D721Med (cell line): ENCODE measurements around the gene NPTN.

Source experiments
- DNase-seq: peaks from one replicate; pipeline ENCODE4 v3.0.0; 2011; ENCODE audit warnings: low spot score; ENCODE audit not compliant: insufficient read length
- FAIRE-seq: peaks from 2 replicates; lab custom pipeline; 2011; peaks lifted over from hg19 to GRCh38; lab: Jason Lieb, UNC
- TF ChIP-seq, protein P1 (sequence below): IDR thresholded peaks from 2 replicates; pipeline ENCODE4 v1.5.1; 2012; ENCODE audit warnings: mild to moderate bottlenecking, control low read depth; ENCODE audit not compliant: insufficient read depth; ENCODE audit errors: missing control alignments

The NPTN gene

DNA sequence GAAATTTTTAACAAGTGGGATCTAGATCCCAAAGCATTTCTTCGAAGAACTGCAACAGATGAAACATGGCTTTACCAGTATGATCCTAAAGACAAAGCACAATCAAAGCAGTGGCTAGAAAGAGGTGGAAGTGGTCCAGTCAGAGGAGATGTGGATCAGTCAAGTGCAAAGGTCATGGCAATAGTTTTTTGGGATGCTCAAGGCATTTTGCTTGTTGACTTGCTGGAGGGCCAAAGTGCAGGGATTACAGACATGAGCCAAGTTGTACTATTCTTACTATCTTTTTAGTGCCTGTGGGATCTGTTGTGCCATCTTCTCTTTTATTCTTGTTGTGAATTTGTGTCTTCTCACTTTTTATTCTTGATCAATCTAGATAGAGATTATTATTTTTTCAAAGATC, 108.3 kb downstream of the NPTN start:
- TF ChIP-seq, protein P1, sequence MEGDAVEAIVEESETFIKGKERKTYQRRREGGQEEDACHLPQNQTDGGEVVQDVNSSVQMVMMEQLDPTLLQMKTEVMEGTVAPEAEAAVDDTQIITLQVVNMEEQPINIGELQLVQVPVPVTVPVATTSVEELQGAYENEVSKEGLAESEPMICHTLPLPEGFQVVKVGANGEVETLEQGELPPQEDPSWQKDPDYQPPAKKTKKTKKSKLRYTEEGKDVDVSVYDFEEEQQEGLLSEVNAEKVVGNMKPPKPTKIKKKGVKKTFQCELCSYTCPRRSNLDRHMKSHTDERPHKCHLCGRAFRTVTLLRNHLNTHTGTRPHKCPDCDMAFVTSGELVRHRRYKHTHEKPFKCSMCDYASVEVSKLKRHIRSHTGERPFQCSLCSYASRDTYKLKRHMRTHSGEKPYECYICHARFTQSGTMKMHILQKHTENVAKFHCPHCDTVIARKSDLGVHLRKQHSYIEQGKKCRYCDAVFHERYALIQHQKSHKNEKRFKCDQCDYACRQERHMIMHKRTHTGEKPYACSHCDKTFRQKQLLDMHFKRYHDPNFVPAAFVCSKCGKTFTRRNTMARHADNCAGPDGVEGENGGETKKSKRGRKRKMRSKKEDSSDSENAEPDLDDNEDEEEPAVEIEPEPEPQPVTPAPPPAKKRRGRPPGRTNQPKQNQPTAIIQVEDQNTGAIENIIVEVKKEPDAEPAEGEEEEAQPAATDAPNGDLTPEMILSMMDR = no peak
- FAIRE-seq (no peak), DNase-seq (no peak)

DNA sequence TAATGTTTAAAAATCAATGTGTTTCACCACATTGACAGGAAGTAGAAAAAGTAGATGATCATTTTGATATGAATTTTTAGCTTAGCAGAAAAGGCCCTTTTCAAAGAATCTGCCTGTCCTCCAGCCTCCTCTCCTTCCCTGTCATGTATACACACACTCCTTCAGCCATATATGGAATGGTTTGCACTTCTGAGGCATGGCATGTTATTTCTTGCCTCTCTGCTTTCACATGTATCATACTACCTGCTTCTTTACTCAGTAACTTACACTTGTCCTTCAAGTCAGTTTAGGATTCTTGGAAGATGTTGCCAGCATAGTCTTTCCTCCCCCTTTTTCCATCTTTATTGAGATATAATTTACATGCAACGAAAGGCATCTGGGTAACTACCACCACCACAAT, 111.2 kb downstream of the NPTN start:
- DNase-seq (no peak), FAIRE-seq (no peak)
- TF ChIP-seq, protein P1 = no peak

DNA sequence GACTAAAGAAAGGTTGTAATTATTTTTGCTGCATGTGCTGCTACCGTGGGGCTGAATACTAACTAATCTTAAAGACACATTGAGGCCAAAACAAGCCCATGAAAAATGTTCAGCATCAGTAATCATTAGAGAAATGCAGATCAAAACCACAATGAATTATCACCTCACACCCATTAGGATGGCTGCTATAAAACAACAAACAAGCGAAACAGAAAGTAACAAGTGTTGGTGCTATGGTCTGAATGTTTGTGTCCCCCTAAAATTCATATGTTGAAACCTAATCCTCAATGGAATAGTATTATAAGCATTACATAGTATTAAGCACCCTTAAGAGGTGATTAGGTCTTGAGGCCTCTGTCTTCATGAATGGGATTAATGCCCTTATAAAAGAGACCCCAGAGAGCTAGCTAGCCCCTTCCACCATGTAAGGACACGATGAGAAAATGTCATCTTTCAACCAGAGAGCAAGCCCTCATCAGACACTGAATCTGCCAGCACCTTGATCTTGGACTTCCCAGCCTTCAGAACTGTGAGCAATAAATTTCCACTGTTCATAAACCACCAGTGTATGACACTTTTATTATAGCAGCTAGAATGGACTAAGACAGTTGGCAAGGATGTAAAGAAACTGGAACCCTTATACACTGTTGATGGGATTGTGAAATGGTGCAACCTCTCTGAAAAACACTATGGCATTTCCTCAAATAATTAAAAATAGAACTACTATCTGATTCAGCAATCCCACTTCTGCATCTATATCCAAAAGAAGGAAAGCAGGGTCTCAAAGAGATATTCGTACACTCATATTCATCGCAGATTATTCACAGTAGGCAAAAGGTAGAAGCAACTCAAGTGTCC, 114.1 kb downstream of the NPTN start:
- TF ChIP-seq, protein P1 = no peak
- no peak for FAIRE-seq
- DNase-seq = no peak

DNA sequence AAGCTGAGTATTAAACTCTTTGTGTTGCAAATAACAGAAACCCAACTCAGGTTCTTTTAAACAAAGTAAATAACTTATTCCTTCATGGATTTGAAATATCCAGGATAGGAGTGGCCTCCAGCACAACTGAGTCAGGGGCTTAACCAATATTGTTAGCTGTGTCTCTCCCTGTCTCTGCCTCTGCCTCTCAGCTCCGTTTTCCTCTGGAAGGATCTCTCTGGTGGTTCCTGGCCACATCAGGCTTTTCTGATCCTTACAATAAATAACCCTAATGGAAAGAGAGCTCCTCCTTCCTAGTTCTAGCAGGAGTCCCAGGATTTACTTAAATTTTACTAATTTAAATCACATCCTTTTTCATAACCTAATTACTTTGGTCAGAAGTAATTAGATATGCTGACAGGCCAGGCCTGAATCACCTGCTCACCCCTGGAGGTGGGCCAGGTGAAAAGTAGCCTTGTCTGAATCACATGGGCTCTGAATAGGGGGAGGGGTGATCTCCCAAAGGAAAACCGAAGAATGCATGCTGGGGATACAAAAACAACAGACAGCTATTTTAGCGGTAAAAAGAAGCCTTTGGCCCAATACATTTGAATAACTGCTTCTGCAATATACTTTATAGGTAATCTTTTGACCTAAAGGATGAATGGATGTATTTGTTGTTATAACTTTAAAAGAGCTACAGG, 114.9 kb downstream of the NPTN start:
- TF ChIP-seq, protein P1 = no peak
- no peak for FAIRE-seq
- no peak for DNase-seq

DNA sequence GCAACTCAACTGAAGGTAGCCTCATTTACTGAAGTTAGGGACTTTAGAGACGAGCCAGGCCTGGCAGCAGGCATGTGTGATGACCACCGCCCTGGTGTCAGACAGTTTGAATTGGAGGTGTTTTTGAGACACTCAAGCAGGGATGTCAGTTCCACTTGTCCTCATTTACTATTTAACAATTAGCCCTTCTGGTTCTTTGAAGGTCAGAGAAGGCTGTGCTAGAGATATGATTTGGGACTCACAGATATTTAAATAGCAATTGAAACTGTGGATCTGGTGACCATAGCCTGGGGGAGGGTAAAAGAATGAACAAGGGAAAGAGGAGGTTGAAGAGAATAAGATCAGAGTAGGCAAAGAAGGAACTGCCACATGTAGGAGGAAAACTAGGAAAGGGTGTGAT, 115.6 kb downstream of the NPTN start:
- DNase-seq (no peak), FAIRE-seq (no peak)

DNA sequence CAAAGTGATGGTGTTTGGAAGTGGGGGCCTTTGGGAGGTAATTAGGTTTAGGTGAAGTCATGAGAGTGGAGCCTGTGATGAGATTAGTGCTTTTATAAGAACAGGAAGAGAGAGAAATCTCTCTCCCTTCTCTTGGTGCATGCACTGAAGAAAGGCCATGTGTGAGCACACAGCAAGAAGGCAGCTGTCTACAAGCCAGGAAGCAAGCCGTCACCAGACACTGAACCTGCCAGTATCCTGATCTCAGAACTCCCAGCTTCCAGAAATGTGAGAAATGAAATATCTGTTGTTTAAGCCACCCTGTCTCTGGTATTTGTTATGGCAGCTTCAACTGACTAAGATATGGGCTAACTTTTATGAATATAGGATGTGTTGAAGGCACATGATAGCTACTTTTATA, 117.7 kb downstream of the NPTN start:
- no peak for FAIRE-seq
- TF ChIP-seq, protein P1 = no peak
- DNase-seq = no peak

More for the DNA sequence above, 115.6 kb downstream of the NPTN start:
- TF ChIP-seq, protein P1 = no peak
